ENCODE results near the gene HSFX3.
"Not testable (repeated sequence)": the region's sequence is repeated elsewhere in the genome, so short reads cannot be mapped to it uniquely, and the experiment has no call there.

Gene HSFX3

GRCh38 chrX:149517308-149517707 lies 32.4 kb downstream of the HSFX3 start:
- DNase-seq (ENCODE audit: low read depth) = no peak

- DNase-seq (ENCODE audit: low read depth) = no peak
These were observed 33.1 kb downstream of the HSFX3 start for GRCh38 chrX:149516604-149517003.

GRCh38 chrX:149515954-149516602 lies 33.6 kb downstream of the HSFX3 start:
- no peak for DNase-seq (ENCODE audit: low read depth)

- no peak for DNase-seq (ENCODE audit: low read depth)
These were observed 35.8 kb downstream of the HSFX3 start for GRCh38 chrX:149513825-149514428.

GRCh38 chrX:149512225-149512885 lies 37.4 kb downstream of the HSFX3 start:
- no peak for DNase-seq (ENCODE audit: low read depth)

GRCh38 chrX:149511081-149511480 lies 38.6 kb downstream of the HSFX3 start:
- DNase-seq (ENCODE audit: low read depth) = no peak

GRCh38 chrX:149510386-149510785 lies 39.3 kb downstream of the HSFX3 start:
- no peak for DNase-seq (ENCODE audit: low read depth)

GRCh38 chrX:149508467-149508866 lies 41.3 kb downstream of the HSFX3 start:
- no peak for DNase-seq (ENCODE audit: low read depth)

- DNase-seq (ENCODE audit: low read depth) = no peak
These were observed 43.4 kb downstream of the HSFX3 start for GRCh38 chrX:149506349-149506748.

GRCh38 chrX:149505671-149506070 lies 44.1 kb downstream of the HSFX3 start:
- DNase-seq (ENCODE audit: low read depth) = no peak

- peak; percentile 34 for DNase-seq (ENCODE audit: low read depth)
These were observed 44.6 kb downstream of the HSFX3 start, which contains the start of gene IDS for GRCh38 chrX:149504915-149505651. Gene IDS, minus strand, starts transcription at chrX:149505306. Its CDS starts 169 bp downstream, at chrX:149505137.

- DNase-seq (ENCODE audit: low read depth) = no peak
These were observed 45.4 kb downstream of the HSFX3 start for GRCh38 chrX:149504226-149504914.

GRCh38 chrX:149503446-149503845 lies 46.3 kb downstream of the HSFX3 start:
- not testable (repeated sequence) for DNase-seq (ENCODE audit: low read depth)

- not testable (repeated sequence) for DNase-seq (ENCODE audit: low read depth)
These were observed 46.8 kb downstream of the HSFX3 start for GRCh38 chrX:149502923-149503322.

- DNase-seq (ENCODE audit: low read depth) = no peak
These were observed 50.0 kb downstream of the HSFX3 start for GRCh38 chrX:149499766-149500165.

GRCh38 chrX:149498767-149499166 lies 51.0 kb downstream of the HSFX3 start:
- no peak for DNase-seq (ENCODE audit: low read depth)

Data from non-pigmented ciliary epithelial cell (primary cell).